Stomach (tissue), 4 donors: Measurements from ENCODE around the gene IFRD2.

Experiments
- CTCF ChIP-seq, 7 experiments: fragments of 450-650 bp in 4 of 7; fragments of 200-600 bp in 3 of 7; sonication (generic) in 3 of 7; IDR thresholded peaks; one replicate each; pipeline ENCODE4 v1.5.1; 2016 to 2019; ENCODE audit warnings: antibody characterized with exemption in 7 of 7, control low read depth in 2 of 7, mild to moderate bottlenecking in 1 of 7
- POLR2A ChIP-seq, 4 donors: fragments of 450-650 bp; IDR thresholded peaks; one replicate each; pipeline ENCODE4 v1.6.1; 2016; ENCODE audit warnings: antibody characterized with exemption in 4 of 4, control low read depth in 2 of 4, mild to moderate bottlenecking in 1 of 4, moderate library complexity in 1 of 4
- POLR2AphosphoS5 ChIP-seq, 3 donors: sonication (generic); formaldehyde crosslinking; IDR thresholded peaks; one replicate each; pipeline ENCODE4 v1.6.1; 2016; ENCODE audit warnings: antibody characterized with exemption in 3 of 3

GRCh38 chr3:50337175-50337861 lies 45.1 kb upstream of the IFRD2 start:
- no peak for TF ChIP-seq CTCF (IDR thresholded peaks at IDR 0.05)
- peak; percentile 97 to 99 (median 99) for TF ChIP-seq POLR2AphosphoS5 (IDR thresholded peaks at IDR 0.05)
- peak in 2 of 4 donors; percentile 81 to 89 for TF ChIP-seq POLR2A (IDR thresholded peaks at IDR 0.05)
